ENCODE data around the gene CAPG. TPM values are rescaled to one million over a fixed set of nuclear protein-coding genes. Genes with fewer than 3 reads are reported as not detected.
A peak's percentile ranks its signal among the peaks of the same experiment; 100 is the strongest.

Gene CAPG
- total and polyA plus RNA-seq, 9 of the 15 experiments (the other 6 are each of a cell fraction or from before 2014, with no cell fraction given), result 10.6 to 90.4 (median 56.0) TPM

DNA sequence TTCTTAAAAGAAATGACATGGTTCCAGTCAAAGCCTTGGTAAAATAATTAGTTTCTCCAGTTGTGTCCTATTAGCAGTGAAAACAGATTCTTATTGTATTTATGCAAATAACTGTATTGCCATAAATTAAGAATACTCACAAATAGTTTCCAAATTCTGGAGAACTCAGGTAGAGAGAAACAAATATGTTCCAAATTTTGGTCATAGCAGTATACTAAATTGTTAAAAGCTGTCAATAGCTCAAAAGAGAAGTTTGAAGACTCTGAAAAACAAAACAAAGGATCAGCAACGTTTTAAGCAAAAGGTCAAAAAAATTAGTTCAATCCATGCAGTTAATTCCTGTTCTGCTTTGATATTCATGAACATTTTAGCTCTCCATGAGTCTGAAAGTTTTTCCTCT, 30.1 kb downstream of the CAPG start:
- CTCF ChIA-PET (ENCODE audit: low intra/inter-chr PET ratio), result no interaction called here
- H4K20me1 ChIP-seq (replicated peaks; ENCODE audit: control insufficient read depth, insufficient read depth, low read length), result no peaks in the 10 kb centered on the region
- H3K27ac ChIP-seq (ENCODE audit: extremely low read depth, low read depth, low read length), result no peak overlapping the region
- no peaks in the 10 kb centered on the region for H3K9me1 ChIP-seq (ENCODE audit: control insufficient read depth, insufficient read depth, low read length)
- DNase-seq (ENCODE audit: extremely low read depth in 1 of 4, low spot score in 3 of 4) (no peak), ATAC-seq (no peak), FAIRE-seq (no peak)
- H3K4me1 ChIP-seq (replicated peaks in 1 of 2; ENCODE audit: control insufficient read depth in 2 of 2, insufficient read depth in 2 of 2, low read length in 2 of 2), result peaks cover 0 to 2% of the 10 kb centered on the region in 2 experiments; a peak in 3 of 5 replicates
- WGBS (ENCODE audit: insufficient coverage, low coverage, missing lambda C conversion rate), result 12% methylated on average over 1 of the region's 1 CpG
- H3K36me3 ChIP-seq (ENCODE audit: control insufficient read depth, insufficient read depth, low read length), result peaks cover 7% of the 10 kb centered on the region; the same call in 1 of the 3 replicates
- TF ChIP-seq SLC30A9 (CRISPR knock-in tag; IDR thresholded peaks at IDR 0.05) (no peak), EWSR1 (IDR thresholded peaks at IDR 0.05; ENCODE audit: borderline replicate concordance, low read depth, partially characterized antibody) (no peak), CBX3 (IDR thresholded peaks at IDR 0.05; ENCODE audit: borderline replicate concordance in 1 of 2, low read length in 2 of 2) (peak in 1 of 2 experiments; percentile 87; a peak in 2 of 3 replicates), SP2 (IDR thresholded peaks at IDR 0.05; ENCODE audit: extremely low read depth, low read depth, low read length, poor library complexity, severe bottlenecking) (no peak), TRIM28 (IDR thresholded peaks at IDR 0.05) (0 out of 2 replicates have a peak, but pooled peaks have one; percentile 28), ZFP36 (IDR thresholded peaks at IDR 0.05; ENCODE audit: low read depth, low read length, partially characterized antibody) (no peak)
- TF ChIP-seq, protein P1, sequence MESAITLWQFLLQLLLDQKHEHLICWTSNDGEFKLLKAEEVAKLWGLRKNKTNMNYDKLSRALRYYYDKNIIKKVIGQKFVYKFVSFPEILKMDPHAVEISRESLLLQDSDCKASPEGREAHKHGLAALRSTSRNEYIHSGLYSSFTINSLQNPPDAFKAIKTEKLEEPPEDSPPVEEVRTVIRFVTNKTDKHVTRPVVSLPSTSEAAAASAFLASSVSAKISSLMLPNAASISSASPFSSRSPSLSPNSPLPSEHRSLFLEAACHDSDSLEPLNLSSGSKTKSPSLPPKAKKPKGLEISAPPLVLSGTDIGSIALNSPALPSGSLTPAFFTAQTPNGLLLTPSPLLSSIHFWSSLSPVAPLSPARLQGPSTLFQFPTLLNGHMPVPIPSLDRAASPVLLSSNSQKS (CRISPR knock-in tag; IDR thresholded peaks at IDR 0.05), result no peak
- TF ChIP-seq, protein P2, sequence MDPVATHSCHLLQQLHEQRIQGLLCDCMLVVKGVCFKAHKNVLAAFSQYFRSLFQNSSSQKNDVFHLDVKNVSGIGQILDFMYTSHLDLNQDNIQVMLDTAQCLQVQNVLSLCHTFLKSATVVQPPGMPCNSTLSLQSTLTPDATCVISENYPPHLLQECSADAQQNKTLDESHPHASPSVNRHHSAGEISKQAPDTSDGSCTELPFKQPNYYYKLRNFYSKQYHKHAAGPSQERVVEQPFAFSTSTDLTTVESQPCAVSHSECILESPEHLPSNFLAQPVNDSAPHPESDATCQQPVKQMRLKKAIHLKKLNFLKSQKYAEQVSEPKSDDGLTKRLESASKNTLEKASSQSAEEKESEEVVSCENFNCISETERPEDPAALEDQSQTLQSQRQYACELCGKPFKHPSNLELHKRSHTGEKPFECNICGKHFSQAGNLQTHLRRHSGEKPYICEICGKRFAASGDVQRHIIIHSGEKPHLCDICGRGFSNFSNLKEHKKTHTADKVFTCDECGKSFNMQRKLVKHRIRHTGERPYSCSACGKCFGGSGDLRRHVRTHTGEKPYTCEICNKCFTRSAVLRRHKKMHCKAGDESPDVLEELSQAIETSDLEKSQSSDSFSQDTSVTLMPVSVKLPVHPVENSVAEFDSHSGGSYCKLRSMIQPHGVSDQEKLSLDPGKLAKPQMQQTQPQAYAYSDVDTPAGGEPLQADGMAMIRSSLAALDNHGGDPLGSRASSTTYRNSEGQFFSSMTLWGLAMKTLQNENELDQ (CRISPR knock-in tag; IDR thresholded peaks at IDR 0.05; ENCODE audit: borderline replicate concordance), result no peak
- TF ChIP-seq, protein P3, sequence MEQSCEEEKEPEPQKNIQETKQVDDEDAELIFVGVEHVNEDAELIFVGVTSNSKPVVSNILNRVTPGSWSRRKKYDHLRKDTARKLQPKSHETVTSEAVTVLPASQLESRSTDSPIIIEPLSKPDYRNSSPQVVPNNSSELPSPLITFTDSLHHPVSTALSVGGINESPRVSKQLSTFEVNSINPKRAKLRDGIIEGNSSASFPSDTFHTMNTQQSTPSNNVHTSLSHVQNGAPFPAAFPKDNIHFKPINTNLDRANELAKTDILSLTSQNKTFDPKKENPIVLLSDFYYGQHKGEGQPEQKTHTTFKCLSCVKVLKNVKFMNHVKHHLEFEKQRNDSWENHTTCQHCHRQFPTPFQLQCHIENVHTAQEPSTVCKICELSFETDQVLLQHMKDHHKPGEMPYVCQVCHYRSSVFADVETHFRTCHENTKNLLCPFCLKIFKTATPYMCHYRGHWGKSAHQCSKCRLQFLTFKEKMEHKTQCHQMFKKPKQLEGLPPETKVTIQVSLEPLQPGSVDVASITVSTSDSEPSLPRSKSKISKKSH (CRISPR knock-in tag; IDR thresholded peaks at IDR 0.05), result peak; percentile 55; the same call in 1 of the 2 replicates
- TF ChIP-seq, protein P4, sequence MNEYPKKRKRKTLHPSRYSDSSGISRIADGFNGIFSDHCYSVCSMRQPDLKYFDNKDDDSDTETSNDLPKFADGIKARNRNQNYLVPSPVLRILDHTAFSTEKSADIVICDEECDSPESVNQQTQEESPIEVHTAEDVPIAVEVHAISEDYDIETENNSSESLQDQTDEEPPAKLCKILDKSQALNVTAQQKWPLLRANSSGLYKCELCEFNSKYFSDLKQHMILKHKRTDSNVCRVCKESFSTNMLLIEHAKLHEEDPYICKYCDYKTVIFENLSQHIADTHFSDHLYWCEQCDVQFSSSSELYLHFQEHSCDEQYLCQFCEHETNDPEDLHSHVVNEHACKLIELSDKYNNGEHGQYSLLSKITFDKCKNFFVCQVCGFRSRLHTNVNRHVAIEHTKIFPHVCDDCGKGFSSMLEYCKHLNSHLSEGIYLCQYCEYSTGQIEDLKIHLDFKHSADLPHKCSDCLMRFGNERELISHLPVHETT (CRISPR knock-in tag; conservative IDR thresholded peaks at IDR 0.05 in 1 of 2, IDR thresholded peaks at IDR 0.05 in 1 of 2), result no peak
- TF ChIP-seq, protein P5, sequence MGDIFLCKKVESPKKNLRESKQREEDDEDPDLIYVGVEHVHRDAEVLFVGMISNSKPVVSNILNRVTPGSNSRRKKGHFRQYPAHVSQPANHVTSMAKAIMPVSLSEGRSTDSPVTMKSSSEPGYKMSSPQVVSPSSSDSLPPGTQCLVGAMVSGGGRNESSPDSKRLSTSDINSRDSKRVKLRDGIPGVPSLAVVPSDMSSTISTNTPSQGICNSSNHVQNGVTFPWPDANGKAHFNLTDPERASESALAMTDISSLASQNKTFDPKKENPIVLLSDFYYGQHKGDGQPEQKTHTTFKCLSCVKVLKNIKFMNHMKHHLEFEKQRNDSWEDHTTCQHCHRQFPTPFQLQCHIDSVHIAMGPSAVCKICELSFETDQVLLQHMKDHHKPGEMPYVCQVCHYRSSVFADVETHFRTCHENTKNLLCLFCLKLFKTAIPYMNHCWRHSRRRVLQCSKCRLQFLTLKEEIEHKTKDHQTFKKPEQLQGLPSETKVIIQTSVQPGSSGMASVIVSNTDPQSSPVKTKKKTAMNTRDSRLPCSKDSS (IDR thresholded peaks at IDR 0.05; ENCODE audit: low read depth, partially characterized antibody), result peak; percentile 53
- H3K9ac ChIP-seq (ENCODE audit: insufficient read depth in 1 of 2, low read depth in 2 of 2, low read length in 2 of 2), result no peak overlapping the region
- H3K4me3 ChIP-seq, result no peak overlapping the region
- BruUV-seq (replicated peaks), result no TSS peak
- POLR2A ChIA-PET, result interaction anchor here (0.6 kb wide), 1 partner anchor 15 kb away, joined by 3 read pairs; no protein-coding TSS in a partner anchor
- no peaks in the 10 kb centered on the region for H3K27me3 ChIP-seq (ENCODE audit: control insufficient read depth in 2 of 2, insufficient read depth in 2 of 2, low read length in 2 of 2)
- intact Hi-C loops (cut with micrococcal nuclease), result no loop called here
- no peaks in the 10 kb centered on the region for H3K79me2 ChIP-seq (ENCODE audit: control insufficient read depth, insufficient read depth, low read length)
- peaks cover 2% of the 10 kb centered on the region; the same call in 1 of the 2 replicates for H3K9me3 ChIP-seq (replicated peaks; ENCODE audit: control insufficient read depth, insufficient read depth, low read depth, low read length)
- H2AFZ ChIP-seq (ENCODE audit: low read depth, low read length), result no peak overlapping the region
- in situ Hi-C loops (cut with MboI), result no loop called here
- H3K4me2 ChIP-seq (ENCODE audit: insufficient read depth, low read length), result no peak overlapping the region
